Natural killer cell treated with Interleukin-12 subunit alpha and Interleukin-12 subunit beta and Interleukin-15 and Interleukin-18, amount 100 ng/mL, for 72 hours (primary cell): ENCODE results near the gene CASP9. TPM values are rescaled to one million over a fixed set of nuclear protein-coding genes. Genes with fewer than 3 reads are reported as not detected.

Experiments
- ATAC-seq, 2 donors: fragments of 150-1000 bp; cut with Tn5 transposase in 1 of 2; sonication (Bioruptor Pico), chemical (Tn5 transposase) in 1 of 2; 2 replicates each; pipeline ENCODE4 v1.10.0; 2021
- DNase-seq: peaks from one replicate; pipeline ENCODE4 v3.0.0; 2022; ENCODE audit warnings: low spot score
- H3K27ac Mint-ChIP-seq, 2 donors: 1 replicate in 1 of 2; 2 replicates in 1 of 2; pipeline ENCODE4 v1.8.0; 2022; ENCODE audit warnings: mixed read lengths in 2 of 2, mild to moderate bottlenecking in 1 of 2, moderate library complexity in 1 of 2
- H3K27me3 Mint-ChIP-seq, 2 donors: 1 replicate in 1 of 2; 2 replicates in 1 of 2; pipeline ENCODE4 v1.8.0; 2022; ENCODE audit warnings: mixed read lengths in 2 of 2
- H3K36me3 Mint-ChIP-seq: one replicate; pipeline ENCODE4 v1.8.0; 2022; ENCODE audit warnings: mixed read lengths
- H3K4me1 Mint-ChIP-seq, 2 donors: 1 replicate in 1 of 2; 2 replicates in 1 of 2; pipeline ENCODE4 v1.8.0; 2022; ENCODE audit warnings: low read depth in 2 of 2, mixed read lengths in 2 of 2, mild to moderate bottlenecking in 1 of 2
- H3K4me3 Mint-ChIP-seq: one replicate; pipeline ENCODE4 v1.8.0; 2022; ENCODE audit warnings: mixed read lengths
- H3K9me3 Mint-ChIP-seq: 2 replicates; pipeline ENCODE4 v1.8.0; 2022; ENCODE audit warnings: mixed read lengths
- total RNA-seq, 2 donors: library from RNA; stranded (reverse); gene quantifications; one replicate each; pipeline ENCODE4 v1.2.3, GENCODE V29; 2022

The CASP9 gene
- 10 to 100 TPM; 15.1 to 18.0 TPM for total RNA-seq

DNA sequence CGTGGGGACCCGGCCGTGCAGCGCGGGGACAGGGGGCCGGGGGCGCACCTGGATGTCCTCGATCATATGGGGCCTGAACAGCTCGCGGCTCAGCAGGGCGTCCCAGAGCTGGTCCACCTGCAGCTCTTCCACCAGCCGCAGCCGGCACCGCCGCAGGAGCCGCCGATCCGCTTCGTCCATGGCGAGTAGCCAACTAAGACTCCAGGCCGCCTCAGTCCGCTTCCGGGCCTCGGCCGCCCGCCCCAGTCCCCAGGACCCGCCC, at the start of gene CASP9:
TSS of gene CASP9 (minus strand) at position 195 of the 262 bp plus-strand sequence. CDS start at position 180, 15 bp downstream.
- DNase-seq: no peak
- Mint-ChIP-seq H3K27ac (peak within 1 kb of the TSS; percentile 85 to 88), H3K4me1 (peaks cover 34 to 47% of the 10 kb centered on the region in 2 donors), H3K9me3 (no peaks in the 10 kb centered on the region), H3K4me3 (peak within 1 kb of the TSS; percentile 97), H3K36me3 (no peaks in the 10 kb centered on the region), H3K27me3 (no peaks in the 10 kb centered on the region)
- no peak for ATAC-seq

DNA sequence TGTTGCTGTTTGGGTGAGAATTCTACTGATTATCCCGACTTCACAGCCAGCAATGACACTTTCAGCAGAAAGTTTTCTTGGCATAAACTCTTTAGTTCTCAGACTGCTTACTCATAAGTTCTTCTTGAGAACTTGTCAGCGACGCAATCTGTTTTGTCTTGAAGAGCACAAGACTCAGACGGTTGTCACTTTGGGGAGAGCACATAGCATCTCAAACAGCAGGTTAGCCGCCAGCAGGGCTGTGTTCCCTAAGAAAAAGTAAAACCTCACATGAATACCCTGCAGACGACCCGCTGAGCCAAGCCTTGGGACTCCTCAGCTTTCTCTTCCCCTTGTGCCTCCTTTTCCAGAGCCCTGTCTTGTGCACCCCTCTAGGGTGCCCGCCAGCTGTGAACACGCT, 49.5 kb upstream of the CASP9 start:
- Mint-ChIP-seq H3K4me1 (peaks cover 0 to under 1% of the 10 kb centered on the region in 2 donors), H3K4me3 (no peak overlapping the region), H3K36me3 (no peaks in the 10 kb centered on the region), H3K27me3 (no peaks in the 10 kb centered on the region), H3K27ac (no peak overlapping the region), H3K9me3 (no peaks in the 10 kb centered on the region)
- no peak for DNase-seq
- ATAC-seq: no peak

- no peak overlapping the region for H3K27ac Mint-ChIP-seq
- H3K27me3 Mint-ChIP-seq: no peaks in the 10 kb centered on the region
- ATAC-seq (no peak), DNase-seq (no peak)
- no peaks in the 10 kb centered on the region for H3K9me3 Mint-ChIP-seq
- H3K4me1 Mint-ChIP-seq: no peaks in the 10 kb centered on the region
- H3K4me3 Mint-ChIP-seq: no peak overlapping the region
- no peaks in the 10 kb centered on the region for H3K36me3 Mint-ChIP-seq
These were observed 47.3 kb upstream of the CASP9 start for GRCh38 chr1:15571266-15571665.

GRCh38 chr1:15570861-15571260, 46.8 kb upstream of the CASP9 start:
- no peak for DNase-seq
- Mint-ChIP-seq H3K36me3 (peaks cover 4% of the 10 kb centered on the region), H3K4me3 (no peak overlapping the region), H3K9me3 (no peaks in the 10 kb centered on the region), H3K27ac (no peak overlapping the region), H3K27me3 (no peaks in the 10 kb centered on the region), H3K4me1 (no peaks in the 10 kb centered on the region)
- no peak for ATAC-seq

DNA sequence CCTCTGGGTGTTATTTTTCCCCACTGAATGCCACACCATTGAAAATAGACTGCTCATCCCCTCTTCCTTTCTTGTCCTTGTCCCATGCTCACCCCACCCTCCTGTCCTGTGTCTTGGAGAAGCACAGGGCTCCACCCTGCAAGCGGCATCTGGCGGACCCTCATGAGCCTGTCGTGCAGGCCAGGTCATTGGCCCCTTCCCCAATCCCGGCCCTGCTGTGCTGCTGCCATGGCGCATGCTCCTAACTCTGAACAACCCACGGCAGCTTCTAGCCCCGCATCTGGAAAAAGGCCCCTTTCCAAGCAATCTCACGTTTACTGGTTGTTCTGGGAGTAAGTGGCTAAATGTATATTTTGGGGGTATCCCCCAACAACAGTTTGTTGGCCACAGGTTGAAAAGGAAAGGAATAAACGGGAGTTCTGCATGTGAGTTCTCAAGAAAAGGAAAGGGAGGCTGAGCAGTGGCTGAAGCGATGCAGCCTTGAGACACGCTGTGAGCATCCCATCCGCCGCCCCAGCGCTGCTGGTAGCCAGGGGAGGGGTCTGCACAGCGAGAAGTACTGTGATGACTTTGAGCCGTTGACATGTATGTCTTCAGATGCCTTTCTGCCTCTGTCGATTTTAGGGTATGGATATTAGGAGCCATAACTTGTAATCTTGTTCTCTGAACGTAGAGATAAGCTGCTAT, 44.5 kb upstream of the CASP9 start:
- Mint-ChIP-seq H3K4me1 (no peaks in the 10 kb centered on the region), H3K4me3 (no peak overlapping the region), H3K36me3 (peaks cover 8% of the 10 kb centered on the region), H3K9me3 (no peaks in the 10 kb centered on the region), H3K27ac (no peak overlapping the region), H3K27me3 (no peaks in the 10 kb centered on the region)
- ATAC-seq: no peak
- DNase-seq: no peak

DNA sequence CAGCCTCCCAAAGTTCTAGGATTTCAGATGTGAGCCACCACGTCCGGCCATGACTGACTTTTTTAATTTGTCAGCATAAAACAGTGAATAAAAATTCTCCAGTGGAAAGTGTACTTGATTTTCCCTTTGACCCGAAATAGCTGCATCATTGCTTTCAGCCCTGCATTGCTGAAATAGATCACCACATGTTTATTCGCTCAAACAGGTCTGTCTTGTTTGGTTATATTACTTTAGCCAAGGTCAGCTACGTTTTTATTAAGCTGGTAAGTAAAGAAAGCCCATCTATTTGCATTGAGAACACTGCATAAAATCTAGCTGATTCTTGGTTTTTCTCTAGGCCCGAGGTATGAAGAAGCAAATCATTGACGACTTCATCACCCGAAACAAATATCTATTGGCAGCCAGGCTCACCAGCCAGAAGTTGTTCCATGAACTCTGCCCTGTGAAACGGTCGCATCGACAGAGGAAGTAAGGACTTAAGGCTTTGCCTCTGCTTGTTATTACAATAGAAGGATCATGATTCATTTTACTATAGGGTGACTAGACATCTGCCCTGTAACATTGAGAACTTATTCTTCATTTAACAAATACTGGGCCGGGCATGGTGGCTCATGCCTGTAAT, 35.3 kb upstream of the CASP9 start:
- ATAC-seq (no peak), DNase-seq (no peak)
- Mint-ChIP-seq H3K4me3 (no peak overlapping the region), H3K36me3 (peaks cover 11% of the 10 kb centered on the region), H3K9me3 (no peaks in the 10 kb centered on the region), H3K4me1 (no peaks in the 10 kb centered on the region), H3K27ac (no peak overlapping the region), H3K27me3 (no peaks in the 10 kb centered on the region)

- Mint-ChIP-seq H3K27me3 (no peaks in the 10 kb centered on the region), H3K4me3 (no peak overlapping the region), H3K9me3 (no peaks in the 10 kb centered on the region), H3K4me1 (no peaks in the 10 kb centered on the region), H3K27ac (no peak overlapping the region), H3K36me3 (peaks cover 11% of the 10 kb centered on the region)
- ATAC-seq (no peak), DNase-seq (no peak)
These were observed 34.5 kb upstream of the CASP9 start for GRCh38 chr1:15558516-15558915.

GRCh38 chr1:15557594-15557993, 33.6 kb upstream of the CASP9 start:
- no peaks in the 10 kb centered on the region for H3K4me1 Mint-ChIP-seq

DNA sequence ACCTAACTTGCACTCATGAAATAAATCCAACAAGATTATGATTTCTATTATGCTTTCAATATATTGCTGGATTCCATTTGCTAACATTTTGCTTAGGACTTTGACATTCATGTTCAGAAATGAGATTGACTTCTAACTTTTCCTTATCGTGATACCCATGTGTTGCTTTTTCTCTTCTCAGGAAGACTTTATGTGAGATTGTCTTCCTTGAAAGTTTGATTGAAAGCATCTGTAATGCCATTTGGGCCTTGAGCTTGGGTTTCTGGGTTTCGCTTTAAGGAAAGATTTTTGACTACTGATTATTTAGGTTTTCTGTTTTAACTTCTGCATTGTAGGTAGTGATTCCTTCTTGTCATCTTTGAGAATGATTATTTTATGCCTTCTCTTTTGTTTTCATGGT, 33.0 kb upstream of the CASP9 start:
- Mint-ChIP-seq H3K4me3 (no peak overlapping the region), H3K27ac (no peak overlapping the region), H3K4me1 (no peaks in the 10 kb centered on the region), H3K27me3 (no peaks in the 10 kb centered on the region), H3K36me3 (peaks cover 6% of the 10 kb centered on the region), H3K9me3 (no peaks in the 10 kb centered on the region)
- DNase-seq (no peak), ATAC-seq (no peak)

More at GRCh38 chr1:15557594-15557993, 33.6 kb upstream of the CASP9 start:
- peaks cover 6% of the 10 kb centered on the region for H3K36me3 Mint-ChIP-seq
- H3K27me3 Mint-ChIP-seq: no peaks in the 10 kb centered on the region
- H3K4me3 Mint-ChIP-seq: no peak overlapping the region
- ATAC-seq (no peak), DNase-seq (no peak)
- H3K9me3 Mint-ChIP-seq: no peaks in the 10 kb centered on the region
- H3K27ac Mint-ChIP-seq: no peak overlapping the region

DNA sequence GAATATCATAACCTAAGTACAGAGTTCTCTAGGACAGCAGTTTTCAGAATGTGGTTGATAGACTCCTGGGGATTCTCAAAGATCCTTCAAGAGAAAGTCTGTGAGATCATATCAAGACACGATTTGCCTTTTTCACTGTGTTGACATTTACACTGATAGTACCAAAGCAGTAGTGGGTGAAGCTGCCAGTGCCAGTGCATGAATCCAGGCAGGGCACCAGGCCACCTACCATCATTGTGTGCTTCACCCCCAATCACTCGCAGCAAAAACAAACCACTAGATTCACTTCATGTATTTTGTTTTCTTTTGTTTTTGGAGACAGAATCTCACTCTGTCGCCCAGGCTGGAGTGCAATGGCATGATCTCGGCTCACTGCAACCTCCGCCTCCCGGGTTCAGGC, 26.6 kb upstream of the CASP9 start:
- Mint-ChIP-seq H3K27me3 (no peaks in the 10 kb centered on the region), H3K27ac (no peak overlapping the region), H3K9me3 (no peaks in the 10 kb centered on the region), H3K4me3 (no peak overlapping the region), H3K4me1 (no peaks in the 10 kb centered on the region), H3K36me3 (peaks cover 7% of the 10 kb centered on the region)
- DNase-seq (no peak), ATAC-seq (no peak)

GRCh38 chr1:15546641-15547040, 22.6 kb upstream of the CASP9 start:
- Mint-ChIP-seq H3K27ac (no peak overlapping the region), H3K27me3 (no peaks in the 10 kb centered on the region), H3K4me1 (no peaks in the 10 kb centered on the region), H3K36me3 (peaks cover 13% of the 10 kb centered on the region), H3K9me3 (no peaks in the 10 kb centered on the region), H3K4me3 (no peak overlapping the region)
- DNase-seq (no peak), ATAC-seq (no peak)

- H3K9me3 Mint-ChIP-seq: no peaks in the 10 kb centered on the region
- ATAC-seq (no peak), DNase-seq (no peak)
- no peak overlapping the region for H3K27ac Mint-ChIP-seq
- no peak overlapping the region for H3K4me3 Mint-ChIP-seq
- H3K27me3 Mint-ChIP-seq: no peaks in the 10 kb centered on the region
- peaks cover 14% of the 10 kb centered on the region for H3K36me3 Mint-ChIP-seq
- H3K4me1 Mint-ChIP-seq: no peaks in the 10 kb centered on the region
These were observed 19.9 kb upstream of the CASP9 start for GRCh38 chr1:15543589-15544568.

GRCh38 chr1:15543251-15543588, 19.2 kb upstream of the CASP9 start:
- Mint-ChIP-seq H3K27ac (no peak overlapping the region), H3K4me3 (no peak overlapping the region), H3K27me3 (no peaks in the 10 kb centered on the region), H3K9me3 (no peaks in the 10 kb centered on the region), H3K4me1 (peaks cover 0 to 3% of the 10 kb centered on the region in 2 donors), H3K36me3 (peaks cover 17% of the 10 kb centered on the region)
- DNase-seq (no peak), ATAC-seq (no peak)
